Chondrocyte (in vitro differentiated cells): ENCODE measurements around the gene OBSL1. TPM values are rescaled to one million over a fixed set of nuclear protein-coding genes. Genes with fewer than 3 reads are reported as not detected.
A peak's percentile ranks its signal among the peaks of the same experiment; 100 is the strongest.

Experiments used
- DNase-seq: peaks from one replicate; pipeline ENCODE4 v3.0.0; 2021; ENCODE audit warnings: mixed read lengths, low spot score
- H3K27ac Mint-ChIP-seq: one replicate; pipeline ENCODE4 v1.8.0; 2021; ENCODE audit warnings: mild to moderate bottlenecking, moderate library complexity, mixed read lengths; ENCODE audit not compliant: unreplicated experiment
- H3K27me3 Mint-ChIP-seq: 2 replicates; pipeline ENCODE4 v1.8.0; 2021; ENCODE audit warnings: low read depth, mixed read lengths
- H3K36me3 Mint-ChIP-seq: 2 replicates; pipeline ENCODE4 v1.8.0; 2021; ENCODE audit warnings: low read depth, mixed read lengths
- H3K4me1 Mint-ChIP-seq: 2 replicates; pipeline ENCODE4 v1.8.0; 2021; ENCODE audit warnings: low read depth, mild to moderate bottlenecking, mixed read lengths
- H3K4me3 Mint-ChIP-seq: one replicate; pipeline ENCODE4 v1.8.0; 2021; ENCODE audit warnings: mild to moderate bottlenecking, moderate library complexity, mixed read lengths; ENCODE audit not compliant: unreplicated experiment
- H3K9me3 Mint-ChIP-seq: 2 replicates; pipeline ENCODE4 v1.8.0; 2021; ENCODE audit warnings: low read depth, mixed read lengths
- total RNA-seq: library from RNA; stranded (reverse); gene quantifications from 3 replicates; pipeline ENCODE4 v1.2.1, GENCODE V29; 2021
- TF ChIP-seq, protein P1 (sequence below): fragments of 200-600 bp; sonication (generic); IDR thresholded peaks from 2 replicates; pipeline ENCODE4 v1.5.0; 2021; ENCODE audit warnings: antibody characterized with exemption, mild to moderate bottlenecking, moderate library complexity

OBSL1 gene
- total RNA-seq, 1 donor from 2014 or later, result 111 TPM

DNA sequence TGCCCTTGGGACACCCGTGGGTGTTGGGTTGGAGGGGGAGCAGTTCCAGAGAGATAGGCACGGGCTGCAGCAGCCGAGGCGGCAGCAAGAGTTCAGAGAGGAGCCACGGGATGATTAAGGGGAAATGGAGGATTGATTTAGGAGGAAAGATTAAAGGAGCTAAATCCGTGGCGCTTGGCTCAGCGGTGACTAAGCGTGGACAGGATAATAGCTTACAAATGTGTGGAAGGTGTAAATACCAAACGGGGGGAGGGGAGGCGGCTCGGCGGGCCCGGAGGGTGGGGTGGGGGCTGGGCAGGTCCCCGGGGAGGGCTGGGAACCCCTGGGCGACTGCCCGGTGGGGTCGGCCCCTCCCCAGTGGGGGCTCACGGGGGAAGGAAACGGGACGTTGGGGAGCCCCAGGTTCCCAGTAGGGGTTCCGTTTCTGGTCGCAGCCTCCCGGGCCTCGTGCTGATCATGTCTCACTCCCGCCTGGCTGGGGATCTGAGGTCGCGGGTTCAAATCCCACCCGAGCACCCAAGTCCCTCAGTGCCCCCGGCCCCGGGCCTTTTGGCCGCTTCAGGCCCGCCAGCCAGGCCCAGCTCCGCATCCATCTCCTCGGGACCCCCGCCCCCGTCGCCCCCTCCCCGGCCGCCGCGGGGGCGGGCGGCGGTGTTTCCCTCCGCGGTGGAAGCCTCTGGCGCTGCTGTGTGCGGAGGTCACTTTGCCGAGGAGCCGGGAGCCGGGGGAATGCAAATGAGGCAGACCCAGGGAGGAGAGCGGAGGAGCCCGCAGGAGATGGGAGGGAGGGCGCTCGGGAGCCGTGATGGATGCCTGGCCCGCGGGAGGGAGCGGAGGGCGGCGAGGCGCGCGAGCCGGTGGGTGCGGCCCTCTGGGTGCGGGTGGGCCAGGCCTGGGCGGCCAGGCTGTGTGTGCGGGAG lies 49.0 kb downstream of the OBSL1 start:
- H3K27ac Mint-ChIP-seq, result peak overlapping the region; percentile 63
- TF ChIP-seq, protein P1, sequence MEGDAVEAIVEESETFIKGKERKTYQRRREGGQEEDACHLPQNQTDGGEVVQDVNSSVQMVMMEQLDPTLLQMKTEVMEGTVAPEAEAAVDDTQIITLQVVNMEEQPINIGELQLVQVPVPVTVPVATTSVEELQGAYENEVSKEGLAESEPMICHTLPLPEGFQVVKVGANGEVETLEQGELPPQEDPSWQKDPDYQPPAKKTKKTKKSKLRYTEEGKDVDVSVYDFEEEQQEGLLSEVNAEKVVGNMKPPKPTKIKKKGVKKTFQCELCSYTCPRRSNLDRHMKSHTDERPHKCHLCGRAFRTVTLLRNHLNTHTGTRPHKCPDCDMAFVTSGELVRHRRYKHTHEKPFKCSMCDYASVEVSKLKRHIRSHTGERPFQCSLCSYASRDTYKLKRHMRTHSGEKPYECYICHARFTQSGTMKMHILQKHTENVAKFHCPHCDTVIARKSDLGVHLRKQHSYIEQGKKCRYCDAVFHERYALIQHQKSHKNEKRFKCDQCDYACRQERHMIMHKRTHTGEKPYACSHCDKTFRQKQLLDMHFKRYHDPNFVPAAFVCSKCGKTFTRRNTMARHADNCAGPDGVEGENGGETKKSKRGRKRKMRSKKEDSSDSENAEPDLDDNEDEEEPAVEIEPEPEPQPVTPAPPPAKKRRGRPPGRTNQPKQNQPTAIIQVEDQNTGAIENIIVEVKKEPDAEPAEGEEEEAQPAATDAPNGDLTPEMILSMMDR, result no peak
- H3K36me3 Mint-ChIP-seq, result no peaks in the 10 kb centered on the region
- peak overlapping the region; percentile 52 for H3K4me3 Mint-ChIP-seq
- peaks cover 22% of the 10 kb centered on the region for H3K4me1 Mint-ChIP-seq
- peaks cover 21% of the 10 kb centered on the region for H3K27me3 Mint-ChIP-seq
- no peaks in the 10 kb centered on the region for H3K9me3 Mint-ChIP-seq
- no peak for DNase-seq

DNA sequence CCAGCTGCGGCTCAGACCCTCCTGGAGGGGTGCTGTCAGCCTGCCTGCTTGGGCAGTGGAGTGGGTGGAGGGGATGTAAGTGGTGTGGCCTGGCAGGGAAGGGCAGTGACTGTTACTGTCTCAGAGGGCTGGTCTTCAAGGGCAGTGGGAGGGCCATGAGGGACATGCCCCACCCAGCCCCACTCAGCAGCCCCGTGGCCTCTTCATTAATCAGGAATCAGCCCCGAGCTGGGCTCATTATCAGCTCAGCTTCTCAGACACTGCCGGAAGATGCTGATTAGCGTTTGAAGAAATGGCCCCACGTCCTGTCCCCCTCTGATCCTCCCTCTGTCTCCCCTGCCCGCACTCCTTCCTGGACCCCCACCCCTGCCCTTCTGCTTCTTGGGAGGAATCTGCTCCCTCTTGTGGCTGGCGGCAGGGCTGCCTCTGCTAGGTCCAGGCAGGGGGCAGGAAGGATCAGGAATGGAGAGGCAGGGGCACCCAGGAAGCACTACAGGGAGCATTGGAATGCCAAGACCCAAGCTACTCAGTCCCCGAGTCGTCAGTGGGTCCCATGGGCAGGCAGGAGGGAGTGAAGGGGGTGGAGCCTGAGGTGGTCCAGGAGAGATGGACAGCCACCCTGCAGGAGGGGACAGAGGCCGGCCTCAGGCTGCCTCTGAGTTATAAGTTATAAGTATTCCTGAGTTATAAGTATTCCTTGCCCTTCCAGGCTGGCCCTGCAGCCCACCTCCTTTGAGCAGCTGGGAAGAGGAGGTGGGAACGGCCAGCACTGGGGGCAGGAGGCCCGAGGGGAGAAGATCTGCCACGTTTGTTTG lies 50.1 kb downstream of the OBSL1 start:
- DNase-seq, result no peak
- TF ChIP-seq, protein P1, result peak; percentile 89
- Mint-ChIP-seq H3K27ac (peak overlapping the region; percentile 6), H3K27me3 (peaks cover 21% of the 10 kb centered on the region), H3K36me3 (no peaks in the 10 kb centered on the region), H3K4me1 (peaks cover 23% of the 10 kb centered on the region), H3K9me3 (no peaks in the 10 kb centered on the region), H3K4me3 (peak overlapping the region; percentile 31)

DNA sequence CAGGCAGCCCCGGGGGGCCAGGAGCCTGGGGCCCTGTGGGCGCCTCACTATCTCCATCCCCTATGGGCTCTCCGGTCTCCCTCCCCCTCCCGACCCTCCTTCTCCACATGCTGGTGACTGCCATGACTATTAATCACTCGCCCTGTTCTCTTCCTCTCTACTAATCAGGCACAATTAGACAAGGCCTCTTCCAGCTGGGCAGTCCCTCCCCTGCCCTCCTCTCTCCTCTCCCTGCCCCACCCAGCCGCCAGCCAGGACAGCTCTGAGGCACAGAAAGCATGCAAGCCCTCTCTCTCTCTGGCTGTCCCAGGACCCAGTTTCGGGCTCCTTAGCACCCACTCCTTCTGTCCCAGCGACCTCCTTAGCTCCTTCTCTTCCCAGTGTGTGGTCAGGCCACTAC lies 51.3 kb downstream of the OBSL1 start:
- no peak for DNase-seq
- TF ChIP-seq, protein P1, result no peak
- H3K4me3 Mint-ChIP-seq, result no peak overlapping the region
- H3K27me3 Mint-ChIP-seq, result peaks cover 29% of the 10 kb centered on the region
- no peak overlapping the region for H3K27ac Mint-ChIP-seq
- peaks cover 23% of the 10 kb centered on the region for H3K4me1 Mint-ChIP-seq
- H3K36me3 Mint-ChIP-seq, result no peaks in the 10 kb centered on the region
- no peaks in the 10 kb centered on the region for H3K9me3 Mint-ChIP-seq

- TF ChIP-seq, protein P1, result no peak
- Mint-ChIP-seq H3K27ac (no peak overlapping the region), H3K27me3 (peaks cover 31% of the 10 kb centered on the region), H3K4me3 (no peak overlapping the region), H3K36me3 (no peaks in the 10 kb centered on the region), H3K9me3 (no peaks in the 10 kb centered on the region), H3K4me1 (peaks cover 23% of the 10 kb centered on the region)
- DNase-seq, result no peak
Measured at GRCh38 chr2:219519526-219519916, 51.8 kb downstream of the OBSL1 start.
